ENCODE data around the gene IRF5. TPM values are rescaled to one million over a fixed set of nuclear protein-coding genes. Genes with fewer than 3 reads are reported as not detected.

IRF5 gene
- total and polyA plus RNA-seq, 4 donors = 4.3 to 6.2 (median 4.5) TPM

DNA sequence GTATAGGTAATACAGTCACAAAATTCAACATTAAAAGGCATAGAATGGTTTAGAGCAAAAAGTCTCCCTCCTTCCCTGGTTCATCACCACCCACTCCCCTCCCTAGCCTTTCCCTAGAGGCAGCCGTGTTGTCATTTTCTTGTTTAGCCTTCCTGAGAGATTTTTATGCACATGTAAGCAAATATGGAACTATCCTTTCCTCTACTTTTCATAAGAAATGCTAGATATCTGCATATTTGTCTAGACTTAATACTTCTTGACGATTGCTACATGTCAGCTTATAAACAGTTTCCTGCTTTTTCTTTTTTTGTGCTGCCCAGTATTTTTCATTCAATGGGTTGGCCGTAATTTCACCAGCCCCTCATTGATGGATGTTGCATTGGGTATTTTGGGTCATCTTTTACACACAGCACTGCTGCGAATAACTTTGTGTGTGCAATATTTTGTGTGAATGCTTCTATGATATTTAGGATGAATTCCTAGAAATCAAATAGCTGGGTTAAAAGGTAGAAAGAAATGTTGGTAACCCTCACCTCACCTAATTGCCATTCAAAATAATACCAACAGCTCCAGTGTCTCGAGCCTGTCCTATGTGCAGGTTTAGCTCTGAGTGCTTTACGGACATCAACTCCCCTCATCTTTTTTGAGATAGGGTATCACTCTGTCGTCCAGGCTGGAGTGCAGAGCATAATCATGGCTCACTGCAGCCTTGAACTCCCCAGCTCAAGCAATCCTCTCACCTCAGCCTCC, 6.9 kb downstream of the IRF5 start:
- H3K27me3 ChIP-seq (ENCODE audit: control insufficient read depth in 4 of 4, insufficient read depth in 4 of 4, low read length in 3 of 4) = no peaks in the 10 kb centered on the region
- no peak overlapping the region for H3K4me3 ChIP-seq (ENCODE audit: low read depth in 1 of 3, low read length in 3 of 3)
- H3K4me1 ChIP-seq (ENCODE audit: control insufficient read depth in 4 of 4, insufficient read depth in 4 of 4, low read length in 3 of 4) = no peaks in the 10 kb centered on the region
- DNase-seq (ENCODE audit: low spot score) = no peak
- TF ChIP-seq ZBTB33 (IDR thresholded peaks at IDR 0.05) (no peak), NR2F2 (IDR thresholded peaks at IDR 0.05) (no peak), EGR1 (IDR thresholded peaks at IDR 0.05; ENCODE audit: low read depth in 2 of 2) (no peak), HNF4G (IDR thresholded peaks at IDR 0.05) (no peak), FOXA2 (IDR thresholded peaks at IDR 0.05) (no peak), JUND (IDR thresholded peaks at IDR 0.05) (no peak), REST (IDR thresholded peaks at IDR 0.05) (no peak)
- TF ChIP-seq, protein P1, sequence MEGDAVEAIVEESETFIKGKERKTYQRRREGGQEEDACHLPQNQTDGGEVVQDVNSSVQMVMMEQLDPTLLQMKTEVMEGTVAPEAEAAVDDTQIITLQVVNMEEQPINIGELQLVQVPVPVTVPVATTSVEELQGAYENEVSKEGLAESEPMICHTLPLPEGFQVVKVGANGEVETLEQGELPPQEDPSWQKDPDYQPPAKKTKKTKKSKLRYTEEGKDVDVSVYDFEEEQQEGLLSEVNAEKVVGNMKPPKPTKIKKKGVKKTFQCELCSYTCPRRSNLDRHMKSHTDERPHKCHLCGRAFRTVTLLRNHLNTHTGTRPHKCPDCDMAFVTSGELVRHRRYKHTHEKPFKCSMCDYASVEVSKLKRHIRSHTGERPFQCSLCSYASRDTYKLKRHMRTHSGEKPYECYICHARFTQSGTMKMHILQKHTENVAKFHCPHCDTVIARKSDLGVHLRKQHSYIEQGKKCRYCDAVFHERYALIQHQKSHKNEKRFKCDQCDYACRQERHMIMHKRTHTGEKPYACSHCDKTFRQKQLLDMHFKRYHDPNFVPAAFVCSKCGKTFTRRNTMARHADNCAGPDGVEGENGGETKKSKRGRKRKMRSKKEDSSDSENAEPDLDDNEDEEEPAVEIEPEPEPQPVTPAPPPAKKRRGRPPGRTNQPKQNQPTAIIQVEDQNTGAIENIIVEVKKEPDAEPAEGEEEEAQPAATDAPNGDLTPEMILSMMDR (IDR thresholded peaks at IDR 0.05; ENCODE audit: low read depth, low read length, missing input control) = no peak
- no peak overlapping the region for H3K9ac ChIP-seq (ENCODE audit: low read depth in 1 of 2, low read length in 2 of 2)
- no peaks in the 10 kb centered on the region for H3K9me3 ChIP-seq (ENCODE audit: control insufficient read depth in 4 of 4, low read length in 3 of 4)
- H3K36me3 ChIP-seq (ENCODE audit: control insufficient read depth in 4 of 4, insufficient read depth in 3 of 4, low read depth in 1 of 4, low read length in 3 of 4) = peaks cover 0 to 1% (median 0%) of the 10 kb centered on the region in 4 donors
- no peak overlapping the region for H3K27ac ChIP-seq (ENCODE audit: low read depth in 1 of 2, low read length in 2 of 2)
- WGBS = 83% methylated on average over 7 of the region's 7 CpGs

DNA sequence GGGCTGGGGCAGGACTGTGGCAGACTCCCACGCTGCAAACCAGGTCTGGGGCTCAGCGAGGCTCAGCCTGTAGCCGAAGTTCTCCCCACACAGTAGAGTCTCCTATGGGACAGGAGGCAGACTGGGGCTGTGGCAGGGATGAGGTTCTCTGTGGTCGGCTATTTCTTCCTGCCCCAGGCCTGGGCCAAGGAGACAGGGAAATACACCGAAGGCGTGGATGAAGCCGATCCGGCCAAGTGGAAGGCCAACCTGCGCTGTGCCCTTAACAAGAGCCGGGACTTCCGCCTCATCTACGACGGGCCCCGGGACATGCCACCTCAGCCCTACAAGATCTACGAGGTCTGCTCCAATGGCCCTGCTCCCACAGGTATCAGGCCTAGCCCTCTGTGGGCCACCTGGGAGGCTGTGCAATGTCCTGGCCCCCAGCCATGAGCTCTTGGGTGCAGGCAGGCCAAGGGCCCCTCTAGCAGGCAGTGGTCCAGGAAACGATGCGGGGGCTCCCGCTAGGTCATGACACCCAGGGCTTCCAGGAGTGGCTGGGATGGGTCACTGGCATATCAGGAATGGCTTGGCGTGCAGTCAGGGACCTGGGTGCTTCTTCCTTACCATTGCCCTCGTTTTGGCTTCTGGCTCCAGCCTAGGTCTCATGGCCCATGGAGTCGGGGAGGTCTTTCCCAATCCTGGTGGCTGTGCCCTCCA, 8.1 kb downstream of the IRF5 start:
- DNase-seq (ENCODE audit: low spot score) = no peak
- no peak overlapping the region for H3K9ac ChIP-seq (ENCODE audit: low read depth in 1 of 2, low read length in 2 of 2)
- H3K27ac ChIP-seq (ENCODE audit: low read depth in 1 of 2, low read length in 2 of 2) = no peak overlapping the region
- peaks cover 0 to 1% (median 0%) of the 10 kb centered on the region in 4 donors for H3K36me3 ChIP-seq (ENCODE audit: control insufficient read depth in 4 of 4, insufficient read depth in 3 of 4, low read depth in 1 of 4, low read length in 3 of 4)
- 93% methylated on average over 21 of the region's 21 CpGs for WGBS
- no peaks in the 10 kb centered on the region for H3K9me3 ChIP-seq (ENCODE audit: control insufficient read depth in 4 of 4, low read length in 3 of 4)
- no peak overlapping the region for H3K4me3 ChIP-seq (ENCODE audit: low read depth in 1 of 3, low read length in 3 of 3)
- H3K27me3 ChIP-seq (ENCODE audit: control insufficient read depth in 4 of 4, insufficient read depth in 4 of 4, low read length in 3 of 4) = no peaks in the 10 kb centered on the region
- H3K4me1 ChIP-seq (ENCODE audit: control insufficient read depth in 4 of 4, insufficient read depth in 4 of 4, low read length in 3 of 4) = no peaks in the 10 kb centered on the region
- TF ChIP-seq HNF4G (IDR thresholded peaks at IDR 0.05) (no peak), MAX (IDR thresholded peaks at IDR 0.05) (no peak), TAF1 (conservative IDR thresholded peaks at IDR 0.05) (no peak), EGR1 (IDR thresholded peaks at IDR 0.05; ENCODE audit: low read depth in 2 of 2) (no peak), REST (IDR thresholded peaks at IDR 0.05) (no peak), RXRA (IDR thresholded peaks at IDR 0.05) (no peak), FOXA2 (IDR thresholded peaks at IDR 0.05) (no peak), ZBTB33 (IDR thresholded peaks at IDR 0.05) (no peak), JUND (IDR thresholded peaks at IDR 0.05) (no peak), RAD21 (IDR thresholded peaks at IDR 0.05) (no peak), NR2F2 (IDR thresholded peaks at IDR 0.05) (no peak)
- TF ChIP-seq, protein P2, sequence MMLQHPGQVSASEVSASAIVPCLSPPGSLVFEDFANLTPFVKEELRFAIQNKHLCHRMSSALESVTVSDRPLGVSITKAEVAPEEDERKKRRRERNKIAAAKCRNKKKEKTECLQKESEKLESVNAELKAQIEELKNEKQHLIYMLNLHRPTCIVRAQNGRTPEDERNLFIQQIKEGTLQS (IDR thresholded peaks at IDR 0.05) = no peak

Data from liver (tissue), 9 donors.